ENCODE results near the gene PFN1. TPM values are rescaled to one million over a fixed set of nuclear protein-coding genes. Genes with fewer than 3 reads are reported as not detected.

Gene PFN1
- total and polyA plus RNA-seq, 10 of the 15 experiments (the other 5 are each of a cell fraction or from before 2014, with no cell fraction given): 154 to 3,892 (median 1,918) TPM

- H3K27ac ChIP-seq (ENCODE audit: control insufficient read depth, insufficient read depth): no peak overlapping the region
- BruUV-seq (replicated peaks): no TSS peak
- ChIA-PET POLR2A (interaction anchor here (0.7 kb wide), 1 partner anchor 16 kb away, joined by 5 read pairs; no protein-coding TSS in a partner anchor), RAD21 (ENCODE audit: unreplicated experiment) (interaction anchor here (1.8 kb wide), 1 partner anchor 12 kb away, joined by 4 read pairs; no protein-coding TSS in a partner anchor), CTCF (interaction anchor here (1.3 kb wide), 1 partner anchor 12 kb away, joined by 4 read pairs; no protein-coding TSS in a partner anchor), SMC1A (ENCODE audit: uncharacterized antibody, unreplicated experiment) (no interaction called here)
- H3K4me2 ChIP-seq (ENCODE audit: control insufficient read depth, insufficient read depth): no peak overlapping the region
- in situ Hi-C loops (cut with MboI): no loop called here
- H3K79me2 ChIP-seq (ENCODE audit: control insufficient read depth, insufficient read depth, low read length): no peaks in the 10 kb centered on the region
- intact Hi-C loops (cut with micrococcal nuclease; ENCODE audit: unreplicated experiment): no loop called here
- H3K4me1 ChIP-seq (ENCODE audit: control insufficient read depth, insufficient read depth, low read length): no peaks in the 10 kb centered on the region
- H3K27me3 ChIP-seq (replicated peaks in 1 of 2; ENCODE audit: control insufficient read depth in 2 of 2, insufficient read depth in 2 of 2, low read length in 1 of 2): no peaks in the 10 kb centered on the region
- FAIRE-seq: no peak
- H2AFZ ChIP-seq (ENCODE audit: control insufficient read depth, low read depth, low read length): no peak overlapping the region
- H3K4me3 ChIP-seq: no peak overlapping the region
- no peaks in the 10 kb centered on the region for H4K20me1 ChIP-seq (ENCODE audit: control insufficient read depth, insufficient read depth)
- no peak for ATAC-seq
- no peaks in the 10 kb centered on the region for H3K36me3 ChIP-seq (ENCODE audit: control insufficient read depth in 2 of 2, insufficient read depth in 2 of 2, low read length in 1 of 2)
- no peak for TF ChIP-seq TCF7 (IDR thresholded peaks at IDR 0.05; ENCODE audit: borderline replicate concordance)
- TF ChIP-seq ZNF24 (IDR thresholded peaks at IDR 0.05): no peak
- no peak for TF ChIP-seq SIN3A (IDR thresholded peaks at IDR 0.05; ENCODE audit: low read depth, low read length)
- TF ChIP-seq MEF2B (IDR thresholded peaks at IDR 0.05; ENCODE audit: partially characterized antibody, poor library complexity, severe bottlenecking): no peak
- no peak for TF ChIP-seq RAD21 (IDR thresholded peaks at IDR 0.05; ENCODE audit: insufficient read depth, low read depth, low read length)
- no peak for TF ChIP-seq CHD1 (IDR thresholded peaks at IDR 0.05; ENCODE audit: low read depth, low read length)
- no peak for TF ChIP-seq CHD2 (IDR thresholded peaks at IDR 0.05; ENCODE audit: borderline replicate concordance, low read depth, low read length)
- TF ChIP-seq RBBP5 (conservative IDR thresholded peaks at IDR 0.05): no peak
- TF ChIP-seq CBFB (IDR thresholded peaks at IDR 0.05; ENCODE audit: low read depth): no peak
- no peak for TF ChIP-seq KAT2A (conservative IDR thresholded peaks at IDR 0.05; ENCODE audit: control insufficient read depth, low read depth, low read length)
- no peak overlapping the region for H3K9ac ChIP-seq (ENCODE audit: control insufficient read depth, insufficient read depth, low read length)
- no peaks in the 10 kb centered on the region for H3K9me3 ChIP-seq (replicated peaks; ENCODE audit: control insufficient read depth, insufficient read depth, low read length)
- 86% methylated on average over 3 of the region's 4 CpGs for WGBS (ENCODE audit: insufficient coverage, insufficient replicate concordance, low lambda C conversion rate, missing lambda C conversion rate)
- DNase-seq (ENCODE audit: low read depth, low spot score): no peak
Measured at GRCh38 chr17:4921320-4921719, 27.0 kb downstream of the PFN1 start.

Measured in GM12878 (cell line).